Fibroblast of lung (primary cell): ENCODE results near the gene EFHD1. TPM values are rescaled to one million over a fixed set of nuclear protein-coding genes. Genes with fewer than 3 reads are reported as not detected.

Source experiments
- DNase-seq, 2 donors: peaks; one replicate each; pipeline versions ENCODE4 v3.0.0 to v3.0.0-alpha.2; 2010; ENCODE audit warnings: low read depth in 2 of 2
- H2AFZ ChIP-seq: 2 replicates; pipeline ENCODE4 v1.5.1; 2012; ENCODE audit warnings: low read length, control low read depth, inconsistent platforms
- H3K27ac ChIP-seq: 2 replicates; pipeline ENCODE4 v1.5.1; 2011; ENCODE audit warnings: low read length, control low read depth; ENCODE audit not compliant: insufficient read depth
- H3K27me3 ChIP-seq: 2 replicates; pipeline ENCODE4 v1.5.1; 2011; ENCODE audit warnings: mild to moderate bottlenecking, low read length; ENCODE audit not compliant: control insufficient read depth, insufficient read depth
- H3K36me3 ChIP-seq: 2 replicates; pipeline ENCODE4 v1.5.1; 2011; ENCODE audit warnings: low read length; ENCODE audit not compliant: control insufficient read depth, insufficient read depth
- H3K4me1 ChIP-seq: 2 replicates; pipeline ENCODE4 v1.5.1; 2011; ENCODE audit warnings: low read length; ENCODE audit not compliant: control insufficient read depth, insufficient read depth; ENCODE audit errors: extremely low read depth
- H3K4me2 ChIP-seq: 2 replicates; pipeline ENCODE4 v1.5.1; 2011; ENCODE audit warnings: low read length, control low read depth; ENCODE audit not compliant: insufficient read depth; ENCODE audit errors: extremely low read depth
- H3K4me3 ChIP-seq, 4 experiments: fragments of 200-600 bp in 1 of 4; sonication (generic) in 1 of 4; replicated peaks in 1 of 4; 2 replicates each; pipeline ENCODE4 v1.5.1; 2011 to 2016; ENCODE audit warnings: low read length in 4 of 4, low read depth in 3 of 4, mild to moderate bottlenecking in 3 of 4, control low read depth in 2 of 4, inconsistent platforms in 1 of 4, mixed read lengths in 1 of 4; ENCODE audit not compliant: insufficient read depth in 1 of 4; ENCODE audit errors: control extremely low read depth in 1 of 4
- H3K79me2 ChIP-seq: 2 replicates; pipeline ENCODE4 v1.5.1; 2012; ENCODE audit warnings: mild to moderate bottlenecking, low read length, inconsistent platforms; ENCODE audit not compliant: control insufficient read depth, insufficient read depth
- H3K9ac ChIP-seq: 2 replicates; pipeline ENCODE4 v1.5.1; 2011; ENCODE audit warnings: mild to moderate bottlenecking, low read length, control low read depth; ENCODE audit not compliant: insufficient read depth
- H3K9me3 ChIP-seq: 2 replicates; pipeline ENCODE4 v1.5.1; 2012; ENCODE audit warnings: low read depth, low read length; ENCODE audit not compliant: control insufficient read depth, insufficient read depth
- H4K20me1 ChIP-seq: 2 replicates; pipeline ENCODE4 v1.5.1; 2011; ENCODE audit warnings: low read length; ENCODE audit not compliant: control insufficient read depth, insufficient read depth; ENCODE audit errors: extremely low read depth
- CTCF ChIP-seq, 2 donors: IDR thresholded peaks in 1 of 2; conservative IDR thresholded peaks in 1 of 2; 1 replicate in 1 of 2; 2 replicates in 1 of 2; pipeline ENCODE4 v1.5.1; 2011 to 2012; ENCODE audit warnings: low read length in 2 of 2, control low read depth in 1 of 2, inconsistent platforms in 1 of 2, low read depth in 1 of 2, mild to moderate bottlenecking in 1 of 2
- EZH2 ChIP-seq: IDR thresholded peaks from 2 replicates; pipeline ENCODE4 v1.5.1; 2012; ENCODE audit warnings: low read length, control low read depth, mild to moderate bottlenecking; ENCODE audit errors: missing control alignments
- polyA plus RNA-seq, 2 donors: library from polyadenylated mRNA; depleted of rRNA in 1 of 2; stranded (reverse) in 1 of 2; unstranded in 1 of 2; fragments of >200 nt; gene quantifications; 2 replicates each; pipeline ENCODE4 v1.2.1, GENCODE V29; 2011 to 2012; ENCODE audit warnings: missing spikeins in 1 of 2
- total RNA-seq: library from RNA; depleted of rRNA; stranded (reverse); fragments of >200 nt; gene quantifications from 2 replicates; pipeline ENCODE4 v1.2.1, GENCODE V29; 2014

The EFHD1 gene
- total and polyA plus RNA-seq, 2 donors (not counting 1 experiment from before 2014, with no cell fraction given) = 0.83 TPM; not detected in 1

GRCh38 chr2:232649033-232649432 lies 15.6 kb downstream of the EFHD1 start:
- no peaks in the 10 kb centered on the region for H3K79me2 ChIP-seq
- no peaks in the 10 kb centered on the region for H4K20me1 ChIP-seq
- no peak overlapping the region for H3K4me3 ChIP-seq
- H3K9me3 ChIP-seq = no peaks in the 10 kb centered on the region
- no peaks in the 10 kb centered on the region for H3K27me3 ChIP-seq
- no peak overlapping the region for H3K9ac ChIP-seq
- no peak overlapping the region for H3K4me2 ChIP-seq
- no peaks in the 10 kb centered on the region for H3K36me3 ChIP-seq
- no peak overlapping the region for H3K27ac ChIP-seq
- H2AFZ ChIP-seq = no peak overlapping the region
- TF ChIP-seq CTCF (conservative IDR thresholded peaks at IDR 0.05 in 1 of 2, IDR thresholded peaks at IDR 0.05 in 1 of 2; ENCODE audit: low read depth in 1 of 2, low read length in 2 of 2) = no peak
- no peak for TF ChIP-seq EZH2
- DNase-seq = no peak
- no peaks in the 10 kb centered on the region for H3K4me1 ChIP-seq

DNA sequence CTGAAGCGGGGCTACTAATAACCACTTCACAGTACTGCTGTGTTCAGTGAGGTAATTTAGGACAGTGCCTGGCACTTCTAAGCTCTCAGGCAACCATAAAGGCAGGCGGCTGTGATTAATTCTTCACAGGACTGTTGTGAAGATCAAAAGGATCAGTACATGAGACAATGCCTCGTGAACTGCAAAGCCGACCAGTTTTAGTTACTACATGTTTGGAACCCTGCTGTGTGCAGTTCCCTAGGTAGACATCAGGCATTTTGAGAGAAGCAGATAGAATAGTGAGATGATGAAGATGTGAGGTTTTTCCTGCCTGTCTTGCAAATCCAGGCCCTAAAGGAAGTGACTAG lies 19.1 kb downstream of the EFHD1 start:
- no peaks in the 10 kb centered on the region for H3K9me3 ChIP-seq
- no peak overlapping the region for H3K4me3 ChIP-seq
- no peaks in the 10 kb centered on the region for H3K4me1 ChIP-seq
- TF ChIP-seq EZH2 (no peak), CTCF (conservative IDR thresholded peaks at IDR 0.05 in 1 of 2, IDR thresholded peaks at IDR 0.05 in 1 of 2; ENCODE audit: low read depth in 1 of 2, low read length in 2 of 2) (no peak)
- H2AFZ ChIP-seq = no peak overlapping the region
- no peaks in the 10 kb centered on the region for H4K20me1 ChIP-seq
- DNase-seq = no peak
- no peak overlapping the region for H3K9ac ChIP-seq
- H3K79me2 ChIP-seq = no peaks in the 10 kb centered on the region
- H3K36me3 ChIP-seq = no peaks in the 10 kb centered on the region
- H3K27me3 ChIP-seq = no peaks in the 10 kb centered on the region
- no peak overlapping the region for H3K27ac ChIP-seq
- H3K4me2 ChIP-seq = no peak overlapping the region

DNA sequence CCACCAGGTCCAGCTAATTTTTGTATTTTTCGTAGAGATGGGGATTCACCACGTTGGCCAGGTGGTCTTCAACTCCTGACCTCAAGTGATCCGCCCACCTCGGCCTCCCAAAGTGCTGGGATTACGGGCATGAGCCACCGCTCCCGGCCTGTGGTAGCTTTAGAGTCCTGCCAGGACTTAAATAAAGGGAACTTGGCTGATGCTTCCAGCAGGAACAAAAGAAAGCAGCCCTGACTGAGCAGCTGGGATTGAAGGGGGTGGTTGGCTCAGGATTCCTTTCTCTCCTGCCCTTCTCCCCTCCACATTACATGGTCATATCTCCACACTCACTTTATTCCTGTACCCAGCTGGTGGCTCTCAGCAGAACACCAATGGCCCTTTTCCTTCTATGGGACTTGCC lies 20.0 kb downstream of the EFHD1 start:
- Histone ChIP-seq H3K36me3 (no peaks in the 10 kb centered on the region), H3K27me3 (no peaks in the 10 kb centered on the region), H4K20me1 (no peaks in the 10 kb centered on the region), H3K4me1 (no peaks in the 10 kb centered on the region), H3K4me2 (no peak overlapping the region), H3K27ac (no peak overlapping the region), H3K4me3 (no peak overlapping the region), H3K79me2 (no peaks in the 10 kb centered on the region), H2AFZ (no peak overlapping the region), H3K9ac (no peak overlapping the region), H3K9me3 (no peaks in the 10 kb centered on the region)
- DNase-seq = no peak
- TF ChIP-seq CTCF (conservative IDR thresholded peaks at IDR 0.05 in 1 of 2, IDR thresholded peaks at IDR 0.05 in 1 of 2; ENCODE audit: low read depth in 1 of 2, low read length in 2 of 2) (no peak), EZH2 (no peak)
